HL-60 (cell line): ENCODE results near the gene PRKAG1.

Experiments
- DNase-seq, 2 experiments: peaks; one replicate each; pipeline ENCODE4 v3.0.0-alpha.2; 2010 to 2020; ENCODE audit warnings: low read depth in 1 of 2, low spot score in 1 of 2
- H3K27ac ChIP-seq: fragments of 250-450 bp; sonication (Bioruptor Pico); replicated peaks from 2 replicates; pipeline ENCODE4 v1.5.1; 2020; ENCODE audit warnings: mild to moderate bottlenecking, moderate library complexity
- H3K27me3 ChIP-seq: fragments of 250-450 bp; sonication (Bioruptor Pico); 2 replicates; pipeline ENCODE4 v1.5.1; 2021; ENCODE audit warnings: mild to moderate bottlenecking, moderate library complexity; ENCODE audit not compliant: insufficient read depth, poor library complexity, severe bottlenecking
- H3K4me3 ChIP-seq: replicated peaks from 2 replicates; pipeline ENCODE4 v1.5.1; 2011; ENCODE audit warnings: mild to moderate bottlenecking, control low read depth, low read length; ENCODE audit not compliant: insufficient read depth
- GABPA ChIP-seq: IDR thresholded peaks from 2 replicates; pipeline ENCODE4 v1.6.1; 2012; ENCODE audit warnings: low read depth
- POLR2AphosphoS5 ChIP-seq: IDR thresholded peaks from 2 replicates; pipeline ENCODE4 v1.6.1; 2012; ENCODE audit warnings: low read depth
- SPI1 ChIP-seq: IDR thresholded peaks from 2 replicates; pipeline ENCODE4 v1.6.1; 2012; ENCODE audit warnings: low read depth, mild to moderate bottlenecking, borderline replicate concordance
- TF ChIP-seq, protein P1 (sequence below): IDR thresholded peaks from 2 replicates; pipeline ENCODE4 v1.6.1; 2012; ENCODE audit warnings: low read depth; ENCODE audit not compliant: insufficient replicate concordance
- TF ChIP-seq, protein P2 (sequence below): IDR thresholded peaks from one replicate; pipeline ENCODE4 v1.5.1; 2011; ENCODE audit warnings: low read length, control low read depth, inconsistent platforms; ENCODE audit not compliant: insufficient read depth

PRKAG1 gene

DNA sequence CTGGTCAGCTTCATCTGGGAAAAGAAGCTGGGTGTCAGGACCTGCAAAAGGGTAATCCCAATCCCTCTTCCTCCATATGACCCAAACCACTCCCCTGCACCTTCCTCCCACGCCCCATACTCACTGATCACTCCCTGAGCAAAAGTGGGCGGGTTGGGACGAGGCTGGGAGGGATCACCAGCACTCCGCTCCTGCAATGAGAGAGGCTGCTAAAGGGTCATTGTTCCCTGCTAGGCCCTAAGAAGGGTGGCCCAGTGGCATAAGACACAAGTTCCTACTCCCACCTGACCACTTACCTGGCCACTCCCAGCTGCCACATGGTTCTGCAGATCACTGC is 15.7 kb upstream of the PRKAG1 start:
- Histone ChIP-seq H3K27me3 (no peaks in the 10 kb centered on the region), H3K4me3 (no peak overlapping the region), H3K27ac (no peak overlapping the region)
- TF ChIP-seq SPI1 (no peak), GABPA (no peak), POLR2AphosphoS5 (no peak; the same call in 1 of the 2 replicates)
- TF ChIP-seq, protein P1, sequence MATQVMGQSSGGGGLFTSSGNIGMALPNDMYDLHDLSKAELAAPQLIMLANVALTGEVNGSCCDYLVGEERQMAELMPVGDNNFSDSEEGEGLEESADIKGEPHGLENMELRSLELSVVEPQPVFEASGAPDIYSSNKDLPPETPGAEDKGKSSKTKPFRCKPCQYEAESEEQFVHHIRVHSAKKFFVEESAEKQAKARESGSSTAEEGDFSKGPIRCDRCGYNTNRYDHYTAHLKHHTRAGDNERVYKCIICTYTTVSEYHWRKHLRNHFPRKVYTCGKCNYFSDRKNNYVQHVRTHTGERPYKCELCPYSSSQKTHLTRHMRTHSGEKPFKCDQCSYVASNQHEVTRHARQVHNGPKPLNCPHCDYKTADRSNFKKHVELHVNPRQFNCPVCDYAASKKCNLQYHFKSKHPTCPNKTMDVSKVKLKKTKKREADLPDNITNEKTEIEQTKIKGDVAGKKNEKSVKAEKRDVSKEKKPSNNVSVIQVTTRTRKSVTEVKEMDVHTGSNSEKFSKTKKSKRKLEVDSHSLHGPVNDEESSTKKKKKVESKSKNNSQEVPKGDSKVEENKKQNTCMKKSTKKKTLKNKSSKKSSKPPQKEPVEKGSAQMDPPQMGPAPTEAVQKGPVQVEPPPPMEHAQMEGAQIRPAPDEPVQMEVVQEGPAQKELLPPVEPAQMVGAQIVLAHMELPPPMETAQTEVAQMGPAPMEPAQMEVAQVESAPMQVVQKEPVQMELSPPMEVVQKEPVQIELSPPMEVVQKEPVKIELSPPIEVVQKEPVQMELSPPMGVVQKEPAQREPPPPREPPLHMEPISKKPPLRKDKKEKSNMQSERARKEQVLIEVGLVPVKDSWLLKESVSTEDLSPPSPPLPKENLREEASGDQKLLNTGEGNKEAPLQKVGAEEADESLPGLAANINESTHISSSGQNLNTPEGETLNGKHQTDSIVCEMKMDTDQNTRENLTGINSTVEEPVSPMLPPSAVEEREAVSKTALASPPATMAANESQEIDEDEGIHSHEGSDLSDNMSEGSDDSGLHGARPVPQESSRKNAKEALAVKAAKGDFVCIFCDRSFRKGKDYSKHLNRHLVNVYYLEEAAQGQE, result no peak
- DNase-seq, result no peak

GRCh38 chr12:49033611-49034285 is 15.2 kb upstream of the PRKAG1 start:
- Histone ChIP-seq H3K27me3 (no peaks in the 10 kb centered on the region), H3K27ac (no peak overlapping the region), H3K4me3 (no peak overlapping the region)
- TF ChIP-seq, protein P1, result no peak
- TF ChIP-seq POLR2AphosphoS5 (no peak), SPI1 (no peak)
- TF ChIP-seq, protein P2, sequence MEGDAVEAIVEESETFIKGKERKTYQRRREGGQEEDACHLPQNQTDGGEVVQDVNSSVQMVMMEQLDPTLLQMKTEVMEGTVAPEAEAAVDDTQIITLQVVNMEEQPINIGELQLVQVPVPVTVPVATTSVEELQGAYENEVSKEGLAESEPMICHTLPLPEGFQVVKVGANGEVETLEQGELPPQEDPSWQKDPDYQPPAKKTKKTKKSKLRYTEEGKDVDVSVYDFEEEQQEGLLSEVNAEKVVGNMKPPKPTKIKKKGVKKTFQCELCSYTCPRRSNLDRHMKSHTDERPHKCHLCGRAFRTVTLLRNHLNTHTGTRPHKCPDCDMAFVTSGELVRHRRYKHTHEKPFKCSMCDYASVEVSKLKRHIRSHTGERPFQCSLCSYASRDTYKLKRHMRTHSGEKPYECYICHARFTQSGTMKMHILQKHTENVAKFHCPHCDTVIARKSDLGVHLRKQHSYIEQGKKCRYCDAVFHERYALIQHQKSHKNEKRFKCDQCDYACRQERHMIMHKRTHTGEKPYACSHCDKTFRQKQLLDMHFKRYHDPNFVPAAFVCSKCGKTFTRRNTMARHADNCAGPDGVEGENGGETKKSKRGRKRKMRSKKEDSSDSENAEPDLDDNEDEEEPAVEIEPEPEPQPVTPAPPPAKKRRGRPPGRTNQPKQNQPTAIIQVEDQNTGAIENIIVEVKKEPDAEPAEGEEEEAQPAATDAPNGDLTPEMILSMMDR, result no peak
- no peak for DNase-seq

DNA sequence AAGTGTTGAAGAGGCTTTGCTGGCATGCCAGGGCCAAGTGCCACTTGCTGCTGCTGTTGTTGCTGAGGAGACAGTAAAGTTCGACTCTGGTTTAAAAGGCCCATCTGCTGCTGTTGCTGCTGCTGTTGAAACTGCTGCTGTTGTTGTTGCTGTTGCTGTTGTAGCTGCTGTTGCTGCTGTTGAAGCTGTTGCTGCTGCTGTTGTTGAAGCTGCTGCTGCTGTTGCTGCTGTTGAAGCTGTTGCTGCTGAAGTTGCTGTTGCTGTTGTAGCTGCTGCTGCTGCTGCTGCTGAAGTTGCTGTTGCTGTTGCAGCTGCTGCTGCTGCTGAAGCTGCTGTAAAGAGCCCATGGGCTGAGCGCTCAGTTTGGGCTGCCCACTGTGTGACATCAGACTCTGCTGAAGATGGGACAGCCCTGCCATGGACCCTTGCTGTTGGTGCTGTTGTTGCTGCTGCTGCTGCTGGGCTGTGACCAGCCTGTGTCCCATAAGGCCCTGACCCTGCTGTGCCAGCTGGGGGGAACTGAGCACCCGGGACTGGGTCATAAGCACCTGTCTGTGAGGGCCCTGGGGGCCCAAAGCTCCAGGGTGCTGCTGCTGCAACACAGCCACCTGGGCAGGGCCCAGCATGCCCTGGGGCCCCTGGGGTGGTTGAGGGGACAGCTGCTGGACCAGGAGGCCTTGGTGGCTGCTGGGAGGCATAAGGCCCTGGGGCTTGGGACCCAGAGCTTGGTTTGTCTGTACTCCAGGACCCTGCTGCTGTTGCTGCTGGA is 14.3 kb upstream of the PRKAG1 start:
- H3K27me3 ChIP-seq, result no peaks in the 10 kb centered on the region
- H3K27ac ChIP-seq, result no peak overlapping the region
- DNase-seq, result no peak
- TF ChIP-seq, protein P2, result no peak
- TF ChIP-seq GABPA (no peak), SPI1 (no peak), POLR2AphosphoS5 (0 out of 2 replicates have a peak, but pooled peaks have one; percentile 34)
- TF ChIP-seq, protein P1, result no peak
- no peak overlapping the region for H3K4me3 ChIP-seq
